Nephron progenitor cell (in vitro differentiated cells): ENCODE data around the gene IFI27L1.

ENCODE experiments used
- DNase-seq: peaks from one replicate; pipeline ENCODE4 v3.0.0; 2021
- H3K27ac Mint-ChIP-seq: 2 replicates; pipeline ENCODE4 v1.8.0; 2021; ENCODE audit warnings: mild to moderate bottlenecking, moderate library complexity, mixed read lengths
- H3K27me3 Mint-ChIP-seq: 2 replicates; pipeline ENCODE4 v1.8.0; 2021; ENCODE audit warnings: mild to moderate bottlenecking, low read depth, mixed read lengths; ENCODE audit not compliant: poor library complexity
- H3K36me3 Mint-ChIP-seq: 2 replicates; pipeline ENCODE4 v1.8.0; 2021; ENCODE audit warnings: low read depth, mixed read lengths
- H3K4me1 Mint-ChIP-seq: 2 replicates; pipeline ENCODE4 v1.8.0; 2021; ENCODE audit warnings: mixed read lengths
- H3K4me3 Mint-ChIP-seq: 2 replicates; pipeline ENCODE4 v1.8.0; 2021; ENCODE audit warnings: mild to moderate bottlenecking, moderate library complexity, mixed read lengths
- H3K9me3 Mint-ChIP-seq: 2 replicates; pipeline ENCODE4 v1.8.0; 2021; ENCODE audit warnings: mild to moderate bottlenecking, moderate library complexity, mixed read lengths
- TF ChIP-seq, protein P1 (sequence below): fragments of 200-600 bp; sonication (generic); IDR thresholded peaks from 2 replicates; pipeline ENCODE4 v1.5.0; 2021; ENCODE audit warnings: antibody characterized with exemption

IFI27L1 gene, protein sequence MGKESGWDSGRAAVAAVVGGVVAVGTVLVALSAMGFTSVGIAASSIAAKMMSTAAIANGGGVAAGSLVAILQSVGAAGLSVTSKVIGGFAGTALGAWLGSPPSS

DNA sequence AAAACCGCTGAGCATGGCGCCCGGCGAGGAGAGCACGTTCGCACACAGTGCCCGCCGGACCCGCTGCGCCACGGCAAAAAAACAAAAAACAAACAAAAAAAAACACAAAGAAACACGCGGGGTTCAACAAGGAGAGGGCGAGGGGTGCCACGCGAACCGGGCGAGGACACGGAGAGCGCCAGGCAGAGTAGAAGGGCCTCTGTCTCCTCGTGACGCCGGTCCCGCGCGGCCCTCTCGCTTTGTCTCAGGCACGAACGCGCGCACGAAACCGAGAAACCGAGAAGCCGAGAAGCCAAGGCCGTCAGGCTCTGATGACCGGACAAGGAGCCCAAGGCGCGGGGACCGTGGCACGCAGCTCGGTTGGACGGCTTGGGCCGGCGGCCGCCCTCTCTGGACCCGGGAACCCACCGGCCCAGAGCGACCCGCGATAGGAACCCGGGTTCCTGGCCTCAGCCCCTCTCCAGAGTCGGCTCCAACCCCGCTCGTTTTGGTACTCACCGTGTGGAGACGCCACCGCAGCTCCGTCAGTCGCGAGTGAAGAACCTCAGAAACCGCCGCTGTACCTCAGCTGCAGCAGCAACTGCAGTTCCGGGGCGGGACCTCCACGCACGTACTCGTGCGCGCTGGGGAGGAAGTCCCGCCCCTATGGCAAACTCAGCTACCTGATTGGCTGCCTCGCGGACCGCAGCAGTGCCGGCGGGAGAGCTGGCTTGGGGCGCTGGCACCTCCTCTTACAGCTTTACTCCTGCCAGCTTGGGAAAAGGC is at the start of gene IFI27L1, which contains the start of gene DDX24:
Gene IFI27L1 (plus strand): TSS at position 690 of the 765 bp plus-strand sequence. CDS start 15,628 bp downstream, outside the sequence.
Gene DDX24 (minus strand): TSS at position 582 of the 765 bp plus-strand sequence. CDS start 1,460 bp downstream, outside the sequence.
- DNase-seq = peak; percentile 97
- H3K4me1 Mint-ChIP-seq = peaks cover 59% of the 10 kb centered on the region
- H3K9me3 Mint-ChIP-seq = peaks cover 60% of the 10 kb centered on the region
- TF ChIP-seq, protein P1, sequence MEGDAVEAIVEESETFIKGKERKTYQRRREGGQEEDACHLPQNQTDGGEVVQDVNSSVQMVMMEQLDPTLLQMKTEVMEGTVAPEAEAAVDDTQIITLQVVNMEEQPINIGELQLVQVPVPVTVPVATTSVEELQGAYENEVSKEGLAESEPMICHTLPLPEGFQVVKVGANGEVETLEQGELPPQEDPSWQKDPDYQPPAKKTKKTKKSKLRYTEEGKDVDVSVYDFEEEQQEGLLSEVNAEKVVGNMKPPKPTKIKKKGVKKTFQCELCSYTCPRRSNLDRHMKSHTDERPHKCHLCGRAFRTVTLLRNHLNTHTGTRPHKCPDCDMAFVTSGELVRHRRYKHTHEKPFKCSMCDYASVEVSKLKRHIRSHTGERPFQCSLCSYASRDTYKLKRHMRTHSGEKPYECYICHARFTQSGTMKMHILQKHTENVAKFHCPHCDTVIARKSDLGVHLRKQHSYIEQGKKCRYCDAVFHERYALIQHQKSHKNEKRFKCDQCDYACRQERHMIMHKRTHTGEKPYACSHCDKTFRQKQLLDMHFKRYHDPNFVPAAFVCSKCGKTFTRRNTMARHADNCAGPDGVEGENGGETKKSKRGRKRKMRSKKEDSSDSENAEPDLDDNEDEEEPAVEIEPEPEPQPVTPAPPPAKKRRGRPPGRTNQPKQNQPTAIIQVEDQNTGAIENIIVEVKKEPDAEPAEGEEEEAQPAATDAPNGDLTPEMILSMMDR = no peak
- peak within 1 kb of the TSS; percentile 99 for H3K27ac Mint-ChIP-seq
- peak within 1 kb of the TSS; percentile 100 for H3K4me3 Mint-ChIP-seq
- peaks cover 77% of the 10 kb centered on the region for H3K36me3 Mint-ChIP-seq
- H3K27me3 Mint-ChIP-seq = no peaks in the 10 kb centered on the region

DNA sequence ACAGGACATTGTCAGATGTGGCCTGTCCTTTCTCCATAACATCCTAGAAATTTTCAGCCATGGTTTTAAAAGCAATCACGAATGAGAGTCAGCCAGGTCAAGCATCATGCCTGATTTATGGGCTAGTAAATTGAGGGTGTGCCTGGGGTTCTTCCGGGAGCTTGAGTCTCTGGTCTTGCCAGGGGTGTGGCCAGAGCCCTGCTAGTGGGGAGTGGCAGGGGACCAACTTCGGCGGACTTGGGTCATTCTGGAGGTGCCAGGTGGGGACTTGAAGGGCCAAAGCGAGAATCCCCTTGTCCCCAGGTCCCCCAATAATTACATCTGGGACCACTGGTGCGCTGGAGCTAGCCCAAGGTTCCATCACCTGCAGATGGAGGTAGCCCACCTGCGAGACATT is 49.2 kb upstream of the IFI27L1 start:
- Mint-ChIP-seq H3K4me1 (peaks cover 4% of the 10 kb centered on the region), H3K27me3 (peaks cover 10% of the 10 kb centered on the region), H3K4me3 (no peak overlapping the region), H3K36me3 (peaks cover 11% of the 10 kb centered on the region), H3K9me3 (peaks cover 8% of the 10 kb centered on the region), H3K27ac (no peak overlapping the region)
- TF ChIP-seq, protein P1 = no peak
- no peak for DNase-seq

DNA sequence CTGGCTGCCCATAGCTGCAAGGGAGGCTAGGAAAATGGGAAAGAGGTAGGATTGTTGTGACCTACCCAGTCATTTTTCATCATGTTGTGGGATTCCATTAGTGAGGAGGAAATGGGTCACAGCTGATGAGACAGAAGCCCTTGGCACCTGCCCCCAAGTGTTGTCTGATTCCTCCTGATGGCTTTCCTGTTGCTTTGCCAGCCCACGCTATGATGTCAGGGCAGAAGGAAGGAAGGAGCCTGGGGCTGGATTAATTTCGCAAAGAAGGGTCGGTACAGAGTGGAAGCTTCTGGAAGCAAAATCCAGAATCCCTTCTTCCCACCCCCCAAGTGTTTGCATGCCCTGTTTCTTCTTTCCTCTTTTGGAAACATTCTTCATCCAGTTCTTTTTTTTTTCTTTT is 46.2 kb upstream of the IFI27L1 start:
- Mint-ChIP-seq H3K9me3 (peaks cover 8% of the 10 kb centered on the region), H3K4me1 (peaks cover 4% of the 10 kb centered on the region), H3K27me3 (peaks cover 10% of the 10 kb centered on the region), H3K36me3 (peaks cover 11% of the 10 kb centered on the region), H3K4me3 (no peak overlapping the region), H3K27ac (no peak overlapping the region)
- no peak for DNase-seq
- TF ChIP-seq, protein P1 = no peak

DNA sequence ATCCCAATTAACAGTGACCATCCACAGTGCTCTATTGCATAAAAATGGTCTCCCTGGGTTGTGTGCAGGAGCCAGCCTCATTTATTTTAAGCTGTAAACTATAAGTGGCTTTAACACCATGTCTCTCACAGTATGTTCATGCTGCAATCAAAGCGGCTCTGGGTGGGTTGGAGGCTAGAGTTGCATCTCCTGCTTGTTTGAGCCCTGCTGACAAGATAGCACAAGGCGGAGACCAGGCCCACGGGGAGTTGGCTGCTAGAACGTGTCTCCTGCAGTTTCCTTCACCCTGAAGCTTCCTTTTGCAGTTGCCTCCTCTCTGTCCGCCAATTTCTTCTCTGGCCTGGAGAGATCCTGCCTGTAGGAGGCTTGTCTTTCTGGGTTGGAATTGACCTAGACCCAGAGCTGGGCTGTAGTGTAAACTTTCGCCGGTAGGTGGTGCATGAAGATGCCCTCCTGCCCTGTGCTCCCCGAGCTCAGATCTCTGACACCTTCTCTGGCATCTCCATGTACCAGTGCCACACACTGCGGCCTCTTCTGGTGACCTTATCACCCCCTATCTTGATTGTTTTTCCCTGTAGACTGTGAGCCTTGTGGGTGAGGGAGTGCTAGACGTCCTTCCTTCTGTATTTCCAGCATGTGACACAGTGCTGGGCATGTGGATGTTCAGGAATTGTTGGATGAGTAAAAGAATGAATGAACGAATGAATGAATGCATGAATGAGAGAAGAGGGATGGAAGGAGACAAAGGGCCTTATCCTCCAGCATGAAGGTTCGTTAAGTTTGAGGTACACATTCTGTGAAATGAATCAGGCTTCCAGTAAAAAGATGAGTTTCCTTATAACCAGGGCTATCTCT is 44.6 kb upstream of the IFI27L1 start:
- Mint-ChIP-seq H3K27me3 (peaks cover 3% of the 10 kb centered on the region), H3K4me3 (no peak overlapping the region), H3K27ac (no peak overlapping the region), H3K36me3 (peaks cover 11% of the 10 kb centered on the region), H3K9me3 (peaks cover 8% of the 10 kb centered on the region), H3K4me1 (peaks cover 4% of the 10 kb centered on the region)
- TF ChIP-seq, protein P1 = peak; percentile 74
- peak; percentile 78 for DNase-seq

DNA sequence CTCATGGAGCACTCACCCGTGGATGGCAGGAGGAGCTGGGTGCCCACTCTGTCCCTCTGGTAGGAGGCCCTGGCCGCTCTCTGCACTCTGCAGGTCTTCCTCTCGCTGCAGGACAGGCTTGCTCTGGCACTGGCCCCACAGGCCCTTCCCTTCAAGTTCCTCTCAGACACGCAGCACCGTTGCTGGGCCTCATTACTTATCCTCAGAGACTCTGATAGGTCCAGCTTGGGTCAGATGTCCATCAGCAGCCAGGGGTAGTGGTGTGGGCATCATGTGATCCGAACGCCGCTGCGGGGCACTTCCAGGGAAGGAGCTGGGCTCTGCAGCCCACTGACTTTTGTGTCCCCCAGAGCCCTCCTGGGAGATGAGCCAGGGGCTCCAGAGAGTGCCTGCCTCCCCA is 43.2 kb upstream of the IFI27L1 start:
- Mint-ChIP-seq H3K4me3 (no peak overlapping the region), H3K4me1 (peaks cover 4% of the 10 kb centered on the region), H3K27ac (no peak overlapping the region), H3K9me3 (peaks cover 8% of the 10 kb centered on the region), H3K36me3 (peaks cover 11% of the 10 kb centered on the region), H3K27me3 (peaks cover 3% of the 10 kb centered on the region)
- TF ChIP-seq, protein P1 = no peak
- DNase-seq = no peak
